Muscle layer of duodenum (tissue), 2 donors: ENCODE data around the gene CCDC6.

ENCODE experiments used
- H3K27ac ChIP-seq: one replicate; pipeline ENCODE4 v1.7.0; 2013; ENCODE audit warnings: mild to moderate bottlenecking, low read length
- H3K27me3 ChIP-seq: one replicate; pipeline ENCODE4 v1.7.0; 2013; ENCODE audit warnings: low read depth, mild to moderate bottlenecking, control low read depth, low read length
- H3K36me3 ChIP-seq, 2 donors: one replicate each; pipeline ENCODE4 v1.7.0; 2013; ENCODE audit warnings: low read length in 2 of 2, control low read depth in 1 of 2, mild to moderate bottlenecking in 1 of 2; ENCODE audit not compliant: insufficient read depth in 2 of 2, control insufficient read depth in 1 of 2
- H3K4me1 ChIP-seq, 2 donors: one replicate each; pipeline ENCODE4 v1.7.0; 2013; ENCODE audit warnings: low read length in 2 of 2, mild to moderate bottlenecking in 2 of 2, control low read depth in 1 of 2, moderate library complexity in 1 of 2; ENCODE audit not compliant: insufficient read depth in 2 of 2, control insufficient read depth in 1 of 2
- H3K4me3 ChIP-seq, 2 donors: one replicate each; pipeline ENCODE4 v1.7.0; 2013; ENCODE audit warnings: low read length in 2 of 2, low read depth in 1 of 2, mild to moderate bottlenecking in 1 of 2
- H3K9me3 ChIP-seq, 2 donors: one replicate each; pipeline ENCODE4 v1.7.0; 2013; ENCODE audit warnings: low read length in 2 of 2, control low read depth in 1 of 2, mild to moderate bottlenecking in 1 of 2; ENCODE audit not compliant: control insufficient read depth in 1 of 2
- donor health status: healthy.

The CCDC6 gene

GRCh38 chr10:59905731-59906416 is 482 bp downstream of the CCDC6 start:
- Histone ChIP-seq H3K9me3 (no peaks in the 10 kb centered on the region), H3K4me3 (peak overlapping the region; percentile 87 to 95), H3K27ac (peak overlapping the region; percentile 84), H3K4me1 (peaks cover 12 to 21% of the 10 kb centered on the region in 2 donors), H3K36me3 (peaks cover 3 to 4% of the 10 kb centered on the region in 2 donors), H3K27me3 (no peaks in the 10 kb centered on the region)

GRCh38 chr10:59905066-59905730 is 1.2 kb downstream of the CCDC6 start:
- peak overlapping the region; percentile 84 for H3K27ac ChIP-seq
- peaks cover 12 to 21% of the 10 kb centered on the region in 2 donors for H3K4me1 ChIP-seq
- no peaks in the 10 kb centered on the region for H3K9me3 ChIP-seq
- no peaks in the 10 kb centered on the region for H3K27me3 ChIP-seq
- peaks cover 3 to 4% of the 10 kb centered on the region in 2 donors for H3K36me3 ChIP-seq
- peak overlapping the region; percentile 87 to 95 for H3K4me3 ChIP-seq

- H3K4me3 ChIP-seq = peak overlapping the region; percentile 87 to 95
- H3K9me3 ChIP-seq = no peaks in the 10 kb centered on the region
- H3K27me3 ChIP-seq = no peaks in the 10 kb centered on the region
- peaks cover 12 to 22% of the 10 kb centered on the region in 2 donors for H3K4me1 ChIP-seq
- H3K36me3 ChIP-seq = peaks cover 3 to 4% of the 10 kb centered on the region in 2 donors
- peak overlapping the region; percentile 84 for H3K27ac ChIP-seq
These were observed 1.8 kb downstream of the CCDC6 start for GRCh38 chr10:59904426-59905065.

- no peak overlapping the region for H3K27ac ChIP-seq
- peak overlapping the region; percentile 87 to 95 for H3K4me3 ChIP-seq
- H3K4me1 ChIP-seq = peaks cover 12 to 29% of the 10 kb centered on the region in 2 donors
- H3K36me3 ChIP-seq = peaks cover 3 to 4% of the 10 kb centered on the region in 2 donors
- no peaks in the 10 kb centered on the region for H3K27me3 ChIP-seq
- no peaks in the 10 kb centered on the region for H3K9me3 ChIP-seq
These were observed 2.5 kb downstream of the CCDC6 start for GRCh38 chr10:59903871-59904270.

- no peaks in the 10 kb centered on the region for H3K9me3 ChIP-seq
- H3K27me3 ChIP-seq = no peaks in the 10 kb centered on the region
- peaks cover 0 to 3% of the 10 kb centered on the region in 2 donors for H3K36me3 ChIP-seq
- H3K4me1 ChIP-seq = peaks cover 5 to 31% of the 10 kb centered on the region in 2 donors
- no peak overlapping the region for H3K4me3 ChIP-seq
- H3K27ac ChIP-seq = peak overlapping the region; percentile 17
These were observed 4.3 kb downstream of the CCDC6 start for GRCh38 chr10:59902016-59902415.

- H3K27ac ChIP-seq = peak overlapping the region; percentile 17
- H3K4me1 ChIP-seq = peaks cover 7 to 36% of the 10 kb centered on the region in 2 donors
- no peaks in the 10 kb centered on the region for H3K9me3 ChIP-seq
- H3K27me3 ChIP-seq = no peaks in the 10 kb centered on the region
- peaks cover 0 to 3% of the 10 kb centered on the region in 2 donors for H3K36me3 ChIP-seq
- H3K4me3 ChIP-seq = no peak overlapping the region
These were observed 4.9 kb downstream of the CCDC6 start for GRCh38 chr10:59901470-59901869.

- peaks cover 20 to 49% of the 10 kb centered on the region in 2 donors for H3K4me1 ChIP-seq
- H3K27ac ChIP-seq = no peak overlapping the region
- no peak overlapping the region for H3K4me3 ChIP-seq
These were observed 6.2 kb downstream of the CCDC6 start for GRCh38 chr10:59900048-59900727.

GRCh38 chr10:59898125-59898835 is 8.1 kb downstream of the CCDC6 start:
- no peaks in the 10 kb centered on the region for H3K9me3 ChIP-seq
- no peak overlapping the region for H3K4me3 ChIP-seq
- peaks cover 0 to 3% of the 10 kb centered on the region in 2 donors for H3K36me3 ChIP-seq
- peaks cover 25 to 57% of the 10 kb centered on the region in 2 donors for H3K4me1 ChIP-seq
- no peaks in the 10 kb centered on the region for H3K27me3 ChIP-seq
- no peak overlapping the region for H3K27ac ChIP-seq

More at GRCh38 chr10:59900048-59900727, 6.2 kb downstream of the CCDC6 start:
- Histone ChIP-seq H3K27me3 (no peaks in the 10 kb centered on the region), H3K36me3 (peaks cover 0 to 3% of the 10 kb centered on the region in 2 donors), H3K9me3 (no peaks in the 10 kb centered on the region)

- Histone ChIP-seq H3K27ac (no peak overlapping the region), H3K9me3 (no peaks in the 10 kb centered on the region), H3K36me3 (no peaks in the 10 kb centered on the region), H3K4me1 (peaks cover 29 to 73% of the 10 kb centered on the region in 2 donors), H3K27me3 (no peaks in the 10 kb centered on the region), H3K4me3 (no peak overlapping the region)
These were observed 10.2 kb downstream of the CCDC6 start for GRCh38 chr10:59896191-59896590.

- no peak overlapping the region for H3K4me3 ChIP-seq
- peak overlapping the region; percentile 71 for H3K27ac ChIP-seq
- H3K27me3 ChIP-seq = no peaks in the 10 kb centered on the region
- H3K9me3 ChIP-seq = no peaks in the 10 kb centered on the region
- H3K4me1 ChIP-seq = peaks cover 29 to 73% of the 10 kb centered on the region in 2 donors
- no peaks in the 10 kb centered on the region for H3K36me3 ChIP-seq
These were observed 10.7 kb downstream of the CCDC6 start for GRCh38 chr10:59895629-59896116.
